GM21723 (cell line): ENCODE data around the gene NCOR2.

Source experiments
- ATAC-seq: cut with Tn5 transposase; IDR thresholded peaks from one replicate; pipeline ENCODE4 v1.9.1; 2021; ENCODE audit warnings: mild to moderate bottlenecking, moderate library complexity; ENCODE audit not compliant: unreplicated experiment

Gene NCOR2

DNA sequence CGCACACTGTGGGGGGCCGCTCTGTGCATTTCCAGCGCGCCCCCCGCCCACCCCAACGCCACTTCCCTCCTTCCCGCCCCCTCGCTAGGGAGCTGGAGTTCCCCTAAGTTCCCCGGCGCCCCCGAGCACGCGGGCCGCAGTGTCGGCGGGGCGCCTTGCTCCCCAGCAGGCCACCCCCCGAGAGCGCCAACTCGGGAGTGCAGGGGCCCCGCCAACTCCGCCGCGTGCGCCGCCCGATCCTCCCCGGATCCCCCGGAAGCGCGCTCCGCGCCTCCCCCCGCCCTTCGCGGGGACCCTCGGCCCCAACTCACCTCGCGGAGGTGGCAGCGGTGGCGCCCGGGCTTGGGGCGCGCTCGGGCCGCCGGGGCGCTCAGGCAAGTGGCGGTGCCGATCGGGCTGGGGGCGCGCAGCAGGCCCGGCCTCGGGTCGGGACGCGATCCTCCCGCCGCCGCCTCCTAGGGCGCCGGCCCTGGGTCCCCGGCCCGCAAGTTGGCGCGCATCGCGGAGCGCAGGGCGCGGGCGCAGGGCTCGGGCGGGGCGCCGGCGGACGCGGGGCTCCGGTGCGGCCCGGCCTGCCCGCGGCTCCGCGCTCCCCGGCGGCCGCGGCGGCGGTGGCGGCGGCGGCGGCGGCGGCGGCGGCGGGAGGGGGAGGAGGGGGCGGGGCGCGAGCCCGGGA, at the start of gene NCOR2:
TSS of gene NCOR2 (minus strand) at position 616 of the 676 bp plus-strand sequence. CDS start 72,361 bp downstream, outside the sequence.
- ATAC-seq, result peak; percentile 26

- ATAC-seq, result no peak
Measured at GRCh38 chr12:124616394-124617221, 49.2 kb upstream of the NCOR2 start.

GRCh38 chr12:124614512-124615292, 47.3 kb upstream of the NCOR2 start:
- ATAC-seq, result no peak

DNA sequence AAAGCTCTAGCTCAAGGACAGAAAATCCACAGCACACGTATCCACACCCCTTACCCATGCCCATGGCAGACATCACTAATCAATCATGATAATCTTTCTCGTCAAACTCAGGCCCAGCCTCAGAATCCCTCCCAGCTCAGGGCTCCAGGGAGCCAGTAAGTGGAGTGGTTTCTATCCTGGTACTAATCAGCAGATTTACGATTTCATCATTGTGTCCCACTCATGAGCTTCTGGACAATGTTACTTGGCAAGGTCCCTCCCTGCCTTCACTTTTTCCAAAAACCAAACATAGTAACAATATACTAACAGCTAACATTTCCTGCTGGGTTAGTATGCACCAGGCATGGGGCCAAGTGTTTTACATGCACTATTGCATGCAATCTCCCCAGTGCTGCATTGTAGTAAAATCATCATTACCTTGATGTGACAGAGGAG, 45.8 kb upstream of the NCOR2 start:
- no peak for ATAC-seq

GRCh38 chr12:124612410-124612680, 44.9 kb upstream of the NCOR2 start:
- no peak for ATAC-seq

GRCh38 chr12:124611559-124612409, 44.4 kb upstream of the NCOR2 start:
- no peak for ATAC-seq

DNA sequence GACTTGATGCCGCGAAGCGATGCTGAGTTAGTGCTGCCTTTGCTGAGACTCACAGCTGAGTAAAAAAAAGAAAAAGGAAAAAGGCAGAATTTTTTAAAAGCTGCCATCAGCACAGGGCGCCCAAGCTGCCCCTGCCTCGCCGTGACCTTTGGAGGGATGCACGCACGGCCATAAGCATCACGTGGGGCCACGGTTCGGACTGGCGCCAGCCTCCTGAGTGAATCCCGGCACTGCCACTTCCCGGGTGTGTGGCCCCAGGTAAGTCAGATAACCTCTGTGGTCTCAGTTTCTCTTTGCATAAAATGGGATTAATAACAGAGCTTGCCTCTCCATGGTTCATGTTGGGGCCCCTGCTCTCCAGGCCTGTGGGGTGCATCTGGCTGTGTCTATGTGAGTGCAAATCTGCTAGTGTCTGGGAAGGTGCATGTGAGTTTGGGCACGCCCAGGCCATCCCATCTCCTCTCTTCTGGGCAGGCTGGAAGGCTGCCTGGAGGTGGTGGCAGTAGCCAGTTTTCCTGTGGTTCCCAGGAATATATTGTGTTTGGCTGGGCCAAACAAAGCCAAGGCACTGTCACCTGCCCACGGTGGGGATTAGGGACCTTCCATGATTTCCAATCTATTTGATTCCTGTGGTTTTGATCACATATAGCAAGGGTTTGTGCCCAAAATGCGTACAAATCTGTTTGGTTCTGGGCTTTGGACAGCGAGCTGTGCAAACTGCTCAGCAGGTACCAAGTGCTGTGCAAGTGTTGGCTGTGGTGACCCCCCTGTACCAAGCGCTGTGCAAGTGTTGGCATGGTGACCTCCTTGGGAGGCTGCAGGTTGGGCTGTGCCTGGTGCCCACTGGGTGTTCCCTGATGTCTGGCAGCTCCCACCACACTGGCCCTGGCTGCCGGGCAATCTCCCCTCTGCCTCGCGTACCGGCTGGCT, 43.5 kb upstream of the NCOR2 start:
- no peak for ATAC-seq

- ATAC-seq, result no peak
Measured at GRCh38 chr12:124610021-124610612, 42.7 kb upstream of the NCOR2 start.

- ATAC-seq, result peak; percentile 85
Measured at GRCh38 chr12:124609041-124609989, 41.9 kb upstream of the NCOR2 start.

DNA sequence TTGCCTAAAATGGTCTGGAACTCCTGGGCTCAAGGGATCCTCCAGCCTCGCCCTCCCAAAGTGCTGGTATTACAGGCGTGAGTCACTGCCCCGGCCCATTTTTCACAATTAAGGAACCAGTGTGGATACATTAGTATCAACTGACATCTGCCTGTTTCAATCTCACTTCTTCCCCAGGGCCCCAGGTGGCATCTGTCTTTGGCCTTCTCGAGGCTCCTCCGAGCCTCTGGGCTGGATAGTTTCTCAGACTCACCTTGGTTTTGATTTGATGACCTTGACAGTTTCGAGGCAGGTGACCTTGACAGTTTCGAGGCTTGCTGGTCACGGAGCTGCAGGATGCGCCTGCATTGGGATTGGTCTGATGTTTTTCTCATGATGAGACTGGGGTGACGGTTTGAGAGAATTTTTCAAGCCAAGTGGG, 41.0 kb upstream of the NCOR2 start:
- ATAC-seq, result peak; percentile 15

DNA sequence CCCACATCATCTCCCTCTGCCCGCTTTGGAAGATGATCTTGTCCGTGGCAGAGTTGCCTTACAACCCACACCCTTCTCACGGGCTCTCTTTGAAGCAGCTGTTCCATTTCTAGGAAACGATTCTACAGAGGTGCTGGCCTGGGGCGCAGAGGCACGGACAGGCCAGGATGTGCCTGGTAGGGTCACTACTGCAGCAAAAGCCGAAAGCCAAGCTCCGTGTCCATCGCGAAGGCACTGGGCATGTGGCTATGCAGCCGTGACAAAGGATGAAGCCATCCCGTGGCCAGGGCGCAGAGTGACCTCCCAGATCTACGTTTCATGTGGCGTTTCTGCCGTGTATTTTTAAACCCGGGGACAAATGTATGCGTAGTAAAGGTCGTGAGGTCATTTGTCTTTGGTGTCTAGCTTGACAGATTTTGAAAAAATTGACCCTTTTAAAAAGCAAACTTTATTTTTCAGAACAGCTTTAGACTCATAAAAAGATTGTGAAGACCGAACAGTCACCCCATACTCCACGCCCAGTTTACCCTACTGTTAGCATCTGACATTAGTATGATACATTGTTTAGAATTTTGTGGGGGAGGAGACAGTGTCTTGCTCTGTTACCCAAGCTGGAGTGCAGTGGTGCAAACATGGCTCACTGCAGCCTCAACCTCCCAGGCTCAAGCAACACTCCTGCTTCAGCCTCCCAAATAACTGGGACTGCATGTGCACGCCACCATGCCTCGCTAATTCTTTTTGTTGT, 40.4 kb upstream of the NCOR2 start:
- no peak for ATAC-seq

DNA sequence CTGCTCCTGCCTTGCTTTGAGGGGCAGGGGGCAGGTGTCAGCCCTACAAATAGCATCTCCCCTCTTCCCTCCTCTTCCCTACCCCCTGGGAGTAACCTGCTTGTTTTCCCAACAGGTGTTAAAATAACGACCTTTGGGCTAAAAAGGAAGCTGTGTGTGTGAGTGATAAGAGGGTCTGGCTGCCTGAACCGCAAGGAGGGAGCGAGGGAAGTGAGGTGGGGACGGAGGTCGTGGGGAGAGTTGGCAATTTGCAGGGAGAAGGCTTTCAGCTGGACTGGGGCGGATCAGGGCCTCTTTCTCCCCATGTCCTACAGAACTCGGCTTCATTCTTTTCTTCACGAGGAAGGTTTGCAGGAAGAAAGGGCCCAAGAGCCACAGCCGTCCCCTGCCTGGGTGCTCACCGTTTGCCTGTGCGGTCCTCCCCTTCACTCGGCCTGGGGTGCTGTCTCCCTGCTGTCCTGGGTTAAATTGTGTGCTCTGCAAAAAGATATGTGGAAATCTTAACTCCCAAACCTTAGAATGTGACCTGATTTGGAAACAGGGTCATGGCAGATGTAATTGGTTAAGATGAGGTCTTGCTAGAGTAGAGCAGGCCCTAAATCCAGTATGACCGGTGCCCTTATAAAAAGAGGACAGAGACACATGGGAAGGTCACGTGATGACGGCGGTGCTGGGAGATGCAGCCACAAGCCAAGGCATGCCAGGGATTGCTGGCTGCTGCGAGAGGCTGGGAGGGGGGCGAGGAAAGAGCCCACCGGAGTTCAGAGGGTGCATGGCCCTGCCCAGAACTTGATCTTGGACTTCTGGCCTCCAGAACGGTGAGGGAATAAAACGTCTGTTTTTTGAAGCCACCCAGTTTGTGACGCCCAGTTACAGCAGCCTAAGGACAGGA, 38.7 kb upstream of the NCOR2 start:
- no peak for ATAC-seq

GRCh38 chr12:124605150-124605882, 37.9 kb upstream of the NCOR2 start:
- no peak for ATAC-seq

DNA sequence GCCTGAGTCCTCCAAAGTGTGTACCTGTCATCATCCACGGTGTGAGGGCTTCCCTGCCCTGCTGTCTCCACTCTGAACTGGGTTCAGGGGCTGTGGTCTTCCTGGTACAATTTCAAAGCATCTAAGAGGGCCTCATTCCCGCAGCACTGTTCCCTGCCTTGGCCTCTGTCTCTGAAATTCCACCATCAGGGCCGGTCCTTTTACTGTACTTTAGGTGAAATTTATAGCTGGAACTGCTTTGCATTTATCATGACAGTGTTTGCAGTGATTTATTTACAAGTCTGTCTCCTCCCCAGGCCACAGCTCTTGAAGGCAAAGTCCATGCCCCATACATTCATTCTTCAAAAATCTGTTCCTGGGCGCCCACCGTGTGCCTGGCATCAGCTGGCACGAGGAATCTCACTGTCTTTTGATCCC, 36.9 kb upstream of the NCOR2 start:
- ATAC-seq, result no peak

DNA sequence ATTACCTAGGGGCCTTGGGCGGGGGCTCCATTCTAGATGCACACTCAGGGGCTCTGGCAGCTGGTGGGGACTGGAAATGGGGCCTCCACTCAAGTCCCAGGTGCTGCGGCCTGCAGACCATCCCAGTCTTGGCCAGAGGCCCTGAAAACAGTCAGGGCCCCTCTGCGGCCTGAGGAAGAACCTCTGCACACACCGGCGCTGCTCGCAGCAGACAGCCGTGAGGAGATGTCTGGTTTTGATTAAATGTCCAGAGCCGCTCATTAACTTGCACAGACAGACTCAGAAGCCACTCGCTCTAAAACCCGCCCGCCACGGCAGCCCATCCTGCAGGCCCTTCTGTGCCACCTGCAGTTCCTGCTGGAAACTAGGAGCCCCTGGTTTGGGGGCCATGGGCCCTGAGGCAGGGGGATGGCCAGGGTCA, 36.4 kb upstream of the NCOR2 start:
- ATAC-seq, result no peak

DNA sequence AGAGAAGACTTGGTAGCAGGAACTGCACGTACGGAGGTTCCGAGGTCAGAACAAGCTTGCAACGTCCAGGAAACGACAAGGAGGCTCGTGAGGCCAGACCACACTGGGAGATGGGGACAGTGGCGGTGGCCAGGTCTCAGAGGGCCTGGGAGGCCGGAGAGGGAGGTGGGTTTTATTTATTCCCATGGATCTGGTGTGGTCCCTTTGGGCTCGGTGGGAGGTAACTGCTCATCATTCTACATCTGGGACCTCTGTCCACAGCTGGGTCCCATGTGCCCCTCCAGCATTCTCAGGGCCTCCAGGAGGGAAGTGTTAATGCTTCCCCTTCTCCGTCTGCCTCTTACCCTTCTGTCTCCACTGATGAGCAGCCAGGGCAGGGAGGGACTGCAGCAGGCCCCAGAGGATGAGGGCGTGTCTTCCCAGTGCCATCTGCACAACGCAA, 35.7 kb upstream of the NCOR2 start:
- no peak for ATAC-seq
